Measurements from ENCODE around the gene RBBP8NL. TPM values are rescaled to one million over a fixed set of nuclear protein-coding genes. Genes with fewer than 3 reads are reported as not detected.

The RBBP8NL gene
- total RNA-seq, 1 experiment from 2014 or later, result 39.2 TPM

- peak overlapping the region; percentile 88 for H3K27ac Mint-ChIP-seq (ENCODE audit: unreplicated experiment)
- no peak for DNase-seq
- CTCF ChIA-PET, result interaction anchor here (0.6 to 1.8 kb wide), 8 partner anchors 12 to 199 kb away, joined by 3 to 10 read pairs (median 5); no protein-coding TSS in a partner anchor
- POLR2A ChIA-PET, result interaction anchor here (0.5 to 1.0 kb wide), 5 partner anchors 14 to 1202 kb away, joined by 3 to 7 read pairs (median 3); partner anchors contain the start of gene RPS21
- Histone ChIP-seq H3K4me1 (peaks cover 90% of the 10 kb centered on the region), H3K27me3 (replicated peaks; ENCODE audit: control insufficient read depth, insufficient read depth, low read length) (no peaks in the 10 kb centered on the region), H3K36me3 (ENCODE audit: control insufficient read depth, insufficient read depth, low read length) (peaks cover 14% of the 10 kb centered on the region), H3K4me3 (ENCODE audit: low read depth, low read length) (no peak overlapping the region), H3K9me3 (no peaks in the 10 kb centered on the region)
- H3K27me3 Mint-ChIP-seq (ENCODE audit: insufficient read depth, unreplicated experiment), result no peaks in the 10 kb centered on the region
- peaks cover 57% of the 10 kb centered on the region for H3K36me3 Mint-ChIP-seq (ENCODE audit: insufficient read depth, unreplicated experiment)
- TF ChIP-seq, protein P1, sequence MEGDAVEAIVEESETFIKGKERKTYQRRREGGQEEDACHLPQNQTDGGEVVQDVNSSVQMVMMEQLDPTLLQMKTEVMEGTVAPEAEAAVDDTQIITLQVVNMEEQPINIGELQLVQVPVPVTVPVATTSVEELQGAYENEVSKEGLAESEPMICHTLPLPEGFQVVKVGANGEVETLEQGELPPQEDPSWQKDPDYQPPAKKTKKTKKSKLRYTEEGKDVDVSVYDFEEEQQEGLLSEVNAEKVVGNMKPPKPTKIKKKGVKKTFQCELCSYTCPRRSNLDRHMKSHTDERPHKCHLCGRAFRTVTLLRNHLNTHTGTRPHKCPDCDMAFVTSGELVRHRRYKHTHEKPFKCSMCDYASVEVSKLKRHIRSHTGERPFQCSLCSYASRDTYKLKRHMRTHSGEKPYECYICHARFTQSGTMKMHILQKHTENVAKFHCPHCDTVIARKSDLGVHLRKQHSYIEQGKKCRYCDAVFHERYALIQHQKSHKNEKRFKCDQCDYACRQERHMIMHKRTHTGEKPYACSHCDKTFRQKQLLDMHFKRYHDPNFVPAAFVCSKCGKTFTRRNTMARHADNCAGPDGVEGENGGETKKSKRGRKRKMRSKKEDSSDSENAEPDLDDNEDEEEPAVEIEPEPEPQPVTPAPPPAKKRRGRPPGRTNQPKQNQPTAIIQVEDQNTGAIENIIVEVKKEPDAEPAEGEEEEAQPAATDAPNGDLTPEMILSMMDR (IDR thresholded peaks at IDR 0.05; ENCODE audit: insufficient read depth in 1 of 2, low read depth in 1 of 2, low read length in 1 of 2, severe bottlenecking in 1 of 2, unreplicated experiment in 1 of 2), result no peak
- intact Hi-C loops (cut with micrococcal nuclease; ENCODE audit: unreplicated experiment), result loop anchor here (2.0 kb wide), 1 partner anchor 19 kb away; the partner anchor contains the start of gene CABLES2
- peaks cover 83% of the 10 kb centered on the region for H3K4me1 Mint-ChIP-seq (ENCODE audit: low read depth, unreplicated experiment)
- H3K4me3 Mint-ChIP-seq (ENCODE audit: unreplicated experiment), result peak overlapping the region; percentile 90
- BruUV-seq (replicated peaks), result TSS peak; percentile 0
- H3K9me3 Mint-ChIP-seq (ENCODE audit: unreplicated experiment), result no peaks in the 10 kb centered on the region
Observed at GRCh38 chr20:62425281-62426058, 1.9 kb downstream of the RBBP8NL start.

DNA sequence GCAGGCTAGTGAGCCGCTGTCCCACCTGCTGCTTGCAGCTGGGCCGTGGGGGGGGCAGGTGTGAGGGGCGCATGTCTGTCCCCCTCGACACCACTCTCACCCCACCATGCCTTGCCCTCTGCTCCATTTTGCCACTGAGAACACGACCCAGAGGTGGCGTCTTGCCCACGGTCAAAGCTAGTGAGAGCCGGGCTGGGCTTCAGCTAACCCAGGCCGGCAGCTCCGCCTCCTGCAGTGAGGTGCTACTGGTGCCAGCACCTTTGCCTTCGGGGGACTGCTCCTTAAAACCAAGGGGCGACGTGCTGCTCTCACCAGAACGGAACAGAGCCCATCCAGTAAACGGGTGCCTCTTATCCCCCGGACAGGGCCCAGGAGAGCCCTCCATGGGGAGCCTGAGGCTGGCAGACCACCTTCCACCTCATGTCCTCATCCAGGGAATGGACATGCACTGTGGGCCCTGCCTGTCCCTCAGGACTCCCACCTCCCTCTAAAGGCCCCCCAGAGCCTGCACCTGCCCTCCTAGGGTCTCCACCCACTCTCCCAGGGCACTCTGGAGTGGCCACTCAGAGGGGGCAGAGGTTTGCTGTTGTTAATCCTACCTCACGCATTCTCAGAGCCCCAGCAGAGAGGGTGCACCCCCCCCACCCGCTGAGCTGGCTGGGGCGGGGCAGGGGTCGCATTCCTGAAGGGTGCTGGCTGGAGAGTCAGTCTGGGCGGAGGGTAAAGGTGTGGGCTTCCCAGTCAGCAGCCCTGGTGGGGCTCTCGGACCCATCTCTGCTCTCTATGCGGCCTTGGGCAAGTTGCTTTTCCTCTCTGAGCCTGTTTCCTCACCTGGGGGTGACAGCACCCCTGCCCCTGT is 2.9 kb downstream of the RBBP8NL start:
- Mint-ChIP-seq H3K4me3 (ENCODE audit: unreplicated experiment) (peak overlapping the region; percentile 50), H3K36me3 (ENCODE audit: insufficient read depth, unreplicated experiment) (peaks cover 57% of the 10 kb centered on the region), H3K27ac (ENCODE audit: unreplicated experiment) (peak overlapping the region; percentile 88), H3K9me3 (ENCODE audit: unreplicated experiment) (no peaks in the 10 kb centered on the region), H3K4me1 (ENCODE audit: low read depth, unreplicated experiment) (peaks cover 84% of the 10 kb centered on the region), H3K27me3 (ENCODE audit: insufficient read depth, unreplicated experiment) (no peaks in the 10 kb centered on the region)
- Histone ChIP-seq H3K4me1 (peaks cover 83% of the 10 kb centered on the region), H3K4me3 (ENCODE audit: low read depth, low read length) (no peak overlapping the region), H3K9me3 (no peaks in the 10 kb centered on the region), H3K36me3 (ENCODE audit: control insufficient read depth, insufficient read depth, low read length) (peaks cover 14% of the 10 kb centered on the region), H3K27me3 (replicated peaks; ENCODE audit: control insufficient read depth, insufficient read depth, low read length) (no peaks in the 10 kb centered on the region)
- CTCF ChIA-PET, result interaction anchor here (0.5 to 1.8 kb wide), 12 partner anchors 12 to 437 kb away, joined by 3 to 10 read pairs (median 4); no protein-coding TSS in a partner anchor
- peak; percentile 89 to 91 for DNase-seq
- TF ChIP-seq, protein P1 (IDR thresholded peaks at IDR 0.05; ENCODE audit: insufficient read depth in 1 of 2, low read depth in 1 of 2, low read length in 1 of 2, severe bottlenecking in 1 of 2, unreplicated experiment in 1 of 2), result no peak
- POLR2A ChIA-PET, result interaction anchor here (0.5 to 1.0 kb wide), 5 partner anchors 13 to 1203 kb away, joined by 3 to 7 read pairs (median 3); partner anchors contain the start of gene RPS21
- intact Hi-C loops (cut with micrococcal nuclease; ENCODE audit: unreplicated experiment), result loop anchor here (2.0 kb wide), 1 partner anchor 18 kb away; the partner anchor contains the start of gene CABLES2
- BruUV-seq (replicated peaks), result no TSS peak

DNA sequence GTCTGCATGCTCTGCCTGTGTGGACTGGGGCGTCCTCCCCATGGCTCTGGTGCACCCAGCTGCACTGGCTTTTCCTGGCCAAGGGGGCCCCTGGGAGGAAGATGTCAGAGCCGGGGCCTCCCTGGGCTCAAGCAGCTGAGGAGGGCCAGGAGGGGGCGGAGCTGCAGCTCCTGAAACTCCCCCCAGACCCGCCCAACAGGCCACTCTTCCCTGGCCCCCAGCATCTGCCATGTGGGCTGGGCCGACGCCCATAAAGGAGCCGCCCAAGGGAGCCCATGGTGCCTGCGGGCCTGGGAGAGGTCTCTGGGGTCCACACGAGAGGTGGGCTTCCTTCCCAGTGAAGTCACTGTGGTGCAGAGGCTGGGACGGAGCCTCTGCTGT is 4.0 kb downstream of the RBBP8NL start:
- H3K4me3 Mint-ChIP-seq (ENCODE audit: unreplicated experiment), result peak overlapping the region; percentile 40

More for the DNA sequence above, 4.0 kb downstream of the RBBP8NL start:
- H3K9me3 Mint-ChIP-seq (ENCODE audit: unreplicated experiment), result no peaks in the 10 kb centered on the region
- peaks cover 14% of the 10 kb centered on the region for H3K36me3 ChIP-seq (ENCODE audit: control insufficient read depth, insufficient read depth, low read length)
- no peak for DNase-seq
- intact Hi-C loops (cut with micrococcal nuclease; ENCODE audit: unreplicated experiment), result no loop called here
- H3K27ac Mint-ChIP-seq (ENCODE audit: unreplicated experiment), result peak overlapping the region; percentile 88
- H3K4me1 Mint-ChIP-seq (ENCODE audit: low read depth, unreplicated experiment), result peaks cover 72% of the 10 kb centered on the region
- TF ChIP-seq, protein P1 (IDR thresholded peaks at IDR 0.05; ENCODE audit: insufficient read depth in 1 of 2, low read depth in 1 of 2, low read length in 1 of 2, severe bottlenecking in 1 of 2, unreplicated experiment in 1 of 2), result no peak
- peaks cover 72% of the 10 kb centered on the region for H3K4me1 ChIP-seq
- H3K9me3 ChIP-seq, result no peaks in the 10 kb centered on the region
- POLR2A ChIA-PET, result no interaction called here
- peaks cover 57% of the 10 kb centered on the region for H3K36me3 Mint-ChIP-seq (ENCODE audit: insufficient read depth, unreplicated experiment)
- CTCF ChIA-PET, result interaction anchor here (0.6 to 1.8 kb wide), 2 partner anchors 185 to 193 kb away, joined by 3 to 10 read pairs; no protein-coding TSS in a partner anchor
- no peaks in the 10 kb centered on the region for H3K27me3 ChIP-seq (replicated peaks; ENCODE audit: control insufficient read depth, insufficient read depth, low read length)
- H3K4me3 ChIP-seq (ENCODE audit: low read depth, low read length), result no peak overlapping the region
- no TSS peak for BruUV-seq (replicated peaks)
- no peaks in the 10 kb centered on the region for H3K27me3 Mint-ChIP-seq (ENCODE audit: insufficient read depth, unreplicated experiment)
